ENCODE data around the gene AMOTL2. TPM values are rescaled to one million over a fixed set of nuclear protein-coding genes. Genes with fewer than 3 reads are reported as not detected.
A peak's percentile ranks its signal among the peaks of the same experiment; 100 is the strongest.

Gene AMOTL2
- total and polyA plus RNA-seq, 2 experiments from 2014 or later: 17.9 to 102 TPM

DNA sequence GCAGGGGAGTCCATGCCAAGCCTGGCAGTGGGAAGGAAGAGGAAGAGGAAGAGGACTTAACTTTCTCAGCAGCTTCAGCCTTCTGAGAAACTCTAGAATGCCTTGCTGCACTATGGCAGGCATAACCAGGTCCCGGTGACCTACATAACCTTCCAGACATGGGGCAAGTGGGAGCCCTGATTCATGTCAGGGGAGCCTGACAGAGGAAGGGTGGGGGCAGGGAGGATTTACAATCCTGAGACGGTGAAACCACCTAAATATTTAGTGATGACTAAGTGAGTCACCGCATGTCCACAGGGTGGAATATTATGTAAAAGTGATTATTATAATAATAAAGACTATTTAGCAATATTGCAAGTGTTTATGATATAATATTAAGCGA, 46.7 kb downstream of the AMOTL2 start (continued):
- no peak for TF ChIP-seq ZNF462 (CRISPR knock-in tag; IDR thresholded peaks at IDR 0.05)

DNA sequence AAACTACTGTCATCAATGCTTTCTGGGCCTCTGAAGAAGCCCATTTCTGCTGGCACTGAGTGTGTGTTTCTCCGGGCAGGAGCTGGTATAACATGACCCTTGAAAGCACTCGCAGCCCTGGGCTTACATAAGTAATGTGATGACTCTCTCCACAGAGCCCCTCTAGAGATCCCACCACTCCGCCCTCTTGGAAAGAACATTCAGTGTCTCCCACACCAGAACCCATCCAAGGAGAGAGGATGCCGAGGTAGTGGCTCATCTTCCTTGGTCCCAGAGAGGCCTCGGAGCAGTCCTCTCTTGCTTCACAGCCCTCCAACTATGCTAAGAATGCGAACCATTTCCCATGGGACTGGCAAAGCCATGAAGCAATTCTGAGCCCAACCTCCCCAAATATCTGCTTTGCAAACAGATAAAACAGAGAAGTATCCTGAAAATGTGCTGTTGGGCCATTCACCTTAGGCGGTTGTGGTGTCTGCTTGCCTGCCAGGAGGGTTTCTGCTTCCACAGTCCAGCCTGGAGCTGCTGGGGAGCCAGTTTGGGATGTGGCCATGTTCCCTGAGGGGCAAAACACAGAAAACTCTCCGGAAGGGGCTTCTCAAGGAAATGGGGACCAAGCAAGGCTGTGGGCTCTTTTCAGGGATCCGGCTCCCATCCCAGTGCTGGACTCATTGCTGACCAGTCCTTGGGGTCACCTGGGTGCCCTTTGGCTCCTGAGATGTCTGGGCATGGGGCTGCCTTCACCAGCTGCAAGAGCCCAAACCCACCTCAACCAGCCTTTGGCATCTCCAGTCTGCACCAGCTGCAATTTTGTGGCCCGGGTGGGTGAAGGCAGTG, 47.3 kb downstream of the AMOTL2 start:
- Mint-ChIP-seq H3K9me3 (no peaks in the 10 kb centered on the region; the same call in 2 of the 3 replicates), H3K4me3 (no peak overlapping the region; the same call in 2 of the 3 replicates), H3K27ac (peak overlapping the region; percentile 89), H3K36me3 (ENCODE audit: low read depth) (no peaks in the 10 kb centered on the region; the same call in 2 of the 3 replicates), H3K27me3 (ENCODE audit: insufficient read depth, low read depth, poor library complexity) (peaks cover 10% of the 10 kb centered on the region), H3K4me1 (peaks cover 47% of the 10 kb centered on the region)
- Histone ChIP-seq H3K4me1 (ENCODE audit: insufficient read depth) (peaks cover 43% of the 10 kb centered on the region), H3K9me2 (ENCODE audit: insufficient read depth) (no peaks in the 10 kb centered on the region), H2AFZ (no peak overlapping the region), H4K20me1 (replicated peaks; ENCODE audit: insufficient read depth) (no peaks in the 10 kb centered on the region), H3K27me3 (ENCODE audit: insufficient read depth) (no peaks in the 10 kb centered on the region), H3F3A (replicated peaks; ENCODE audit: low read depth) (0 out of 2 replicates have a peak, but pooled peaks cover 3% of the 10 kb centered on the region), H3K4me2 (peak overlapping the region; percentile 64), H3K27ac (ENCODE audit: low read depth) (peak overlapping the region; percentile 95), H3K4me3 (peak overlapping the region; percentile 14; the same call in 1 of the 2 replicates), H3K36me3 (ENCODE audit: insufficient read depth) (no peaks in the 10 kb centered on the region), H3K79me2 (replicated peaks; ENCODE audit: insufficient read depth) (no peaks in the 10 kb centered on the region)
- DNase-seq (ENCODE audit: low spot score): peak; percentile 97
- peak; percentile 83 for ATAC-seq
- TF ChIP-seq EZH2 (IDR thresholded peaks at IDR 0.05; ENCODE audit: low read depth, unreplicated experiment) (no peak), CTCF (conservative IDR thresholded peaks at IDR 0.05; ENCODE audit: low read depth in 2 of 2) (no peak), JUNB (IDR thresholded peaks at IDR 0.05; ENCODE audit: unreplicated experiment) (no peak), ZNF331 (CRISPR knock-in tag; IDR thresholded peaks at IDR 0.05; ENCODE audit: low read depth) (no peak), ZNF462 (CRISPR knock-in tag; IDR thresholded peaks at IDR 0.05) (peak; percentile 80), STAT1 (IDR thresholded peaks at IDR 0.05; ENCODE audit: unreplicated experiment) (no peak)
